ENCODE measurements around the gene URGCP. TPM values are rescaled to one million over a fixed set of nuclear protein-coding genes. Genes with fewer than 3 reads are reported as not detected.

The URGCP gene
- total RNA-seq, 1 experiment from 2014 or later: 48.3 TPM

DNA sequence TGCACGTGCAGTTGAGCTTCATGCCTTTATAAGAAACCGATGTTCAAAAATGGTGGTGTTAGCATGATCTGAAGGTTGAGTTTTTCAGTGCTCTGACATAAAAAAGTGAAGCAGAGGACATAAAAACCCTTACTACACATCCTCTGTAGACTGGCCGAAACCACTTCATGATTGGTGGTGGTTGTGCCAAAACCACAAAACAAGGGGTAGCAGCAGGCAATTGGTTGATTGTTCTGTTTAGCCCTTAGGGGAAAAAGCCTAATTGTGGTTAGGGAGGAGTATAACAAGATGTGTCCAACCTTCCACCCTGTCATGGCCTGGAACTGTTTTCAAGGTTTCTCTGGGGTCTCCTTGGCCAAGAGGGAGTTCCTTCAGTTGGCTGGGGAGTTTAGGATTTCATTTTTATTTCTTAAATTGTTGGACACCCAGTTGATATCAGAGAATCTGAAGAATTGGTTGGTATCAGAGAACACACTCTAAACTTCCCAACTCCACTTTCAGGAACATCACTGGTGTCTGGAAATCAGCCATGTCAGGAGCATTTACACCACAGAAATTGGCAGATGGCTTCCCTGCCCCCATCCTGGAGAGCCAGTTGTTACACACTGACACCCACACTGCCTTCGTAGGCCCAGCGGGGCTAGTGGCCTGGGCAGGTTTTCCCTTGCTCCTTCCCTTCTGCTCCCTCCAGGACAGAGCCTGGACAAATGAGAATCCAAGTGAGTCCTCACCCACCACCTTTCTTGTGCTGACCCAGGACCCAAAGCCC, 55.9 kb downstream of the URGCP start:
- H3K4me1 Mint-ChIP-seq (ENCODE audit: low read depth, unreplicated experiment): no peaks in the 10 kb centered on the region
- no peaks in the 10 kb centered on the region for H3K36me3 Mint-ChIP-seq (ENCODE audit: insufficient read depth, unreplicated experiment)
- intact Hi-C loops (cut with micrococcal nuclease; ENCODE audit: unreplicated experiment): no loop called here
- H3K9me3 Mint-ChIP-seq (ENCODE audit: low read depth, unreplicated experiment): no peaks in the 10 kb centered on the region
- no peak overlapping the region for H3K4me3 Mint-ChIP-seq (ENCODE audit: low read depth, unreplicated experiment)
- DNase-seq: no peak
- TF ChIP-seq, protein P1, sequence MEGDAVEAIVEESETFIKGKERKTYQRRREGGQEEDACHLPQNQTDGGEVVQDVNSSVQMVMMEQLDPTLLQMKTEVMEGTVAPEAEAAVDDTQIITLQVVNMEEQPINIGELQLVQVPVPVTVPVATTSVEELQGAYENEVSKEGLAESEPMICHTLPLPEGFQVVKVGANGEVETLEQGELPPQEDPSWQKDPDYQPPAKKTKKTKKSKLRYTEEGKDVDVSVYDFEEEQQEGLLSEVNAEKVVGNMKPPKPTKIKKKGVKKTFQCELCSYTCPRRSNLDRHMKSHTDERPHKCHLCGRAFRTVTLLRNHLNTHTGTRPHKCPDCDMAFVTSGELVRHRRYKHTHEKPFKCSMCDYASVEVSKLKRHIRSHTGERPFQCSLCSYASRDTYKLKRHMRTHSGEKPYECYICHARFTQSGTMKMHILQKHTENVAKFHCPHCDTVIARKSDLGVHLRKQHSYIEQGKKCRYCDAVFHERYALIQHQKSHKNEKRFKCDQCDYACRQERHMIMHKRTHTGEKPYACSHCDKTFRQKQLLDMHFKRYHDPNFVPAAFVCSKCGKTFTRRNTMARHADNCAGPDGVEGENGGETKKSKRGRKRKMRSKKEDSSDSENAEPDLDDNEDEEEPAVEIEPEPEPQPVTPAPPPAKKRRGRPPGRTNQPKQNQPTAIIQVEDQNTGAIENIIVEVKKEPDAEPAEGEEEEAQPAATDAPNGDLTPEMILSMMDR (IDR thresholded peaks at IDR 0.05; ENCODE audit: unreplicated experiment): no peak
- CTCF ChIA-PET: no interaction called here
- no peak overlapping the region for H3K27ac Mint-ChIP-seq (ENCODE audit: unreplicated experiment)
- BruUV-seq (replicated peaks): no TSS peak
- no peaks in the 10 kb centered on the region for H3K27me3 Mint-ChIP-seq (ENCODE audit: unreplicated experiment)

DNA sequence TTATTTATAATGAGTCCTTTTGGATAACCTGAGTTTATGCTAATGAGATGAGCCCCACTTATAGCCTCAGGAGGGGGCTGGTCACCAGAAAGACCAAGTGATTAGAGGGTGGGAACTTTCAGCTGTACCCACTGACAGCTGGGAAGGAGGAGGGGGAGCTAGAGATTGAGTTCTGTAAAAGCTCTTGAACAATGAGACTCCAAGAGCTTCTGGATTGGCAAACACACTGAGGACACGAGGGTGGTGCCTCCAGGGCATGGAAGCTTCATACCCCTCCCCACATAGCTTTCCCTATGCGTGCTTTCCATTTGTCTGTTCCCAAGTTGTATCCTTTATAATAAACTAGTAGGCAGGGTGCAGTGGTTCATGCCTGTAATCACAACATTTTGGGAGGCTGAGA, 57.3 kb downstream of the URGCP start:
- H3K9me3 Mint-ChIP-seq (ENCODE audit: low read depth, unreplicated experiment): no peaks in the 10 kb centered on the region
- no peaks in the 10 kb centered on the region for H3K36me3 Mint-ChIP-seq (ENCODE audit: insufficient read depth, unreplicated experiment)
- BruUV-seq (replicated peaks): no TSS peak
- no peak overlapping the region for H3K4me3 Mint-ChIP-seq (ENCODE audit: low read depth, unreplicated experiment)
- H3K27ac Mint-ChIP-seq (ENCODE audit: unreplicated experiment): no peak overlapping the region
- no peaks in the 10 kb centered on the region for H3K4me1 Mint-ChIP-seq (ENCODE audit: low read depth, unreplicated experiment)
- intact Hi-C loops (cut with micrococcal nuclease; ENCODE audit: unreplicated experiment): no loop called here
- CTCF ChIA-PET: interaction anchor here (0.6 to 0.9 kb wide), 2 partner anchors 58 to 266 kb away, joined by 3 to 4 read pairs; partner anchors contain the start of gene STK17A
- no peak for DNase-seq
- TF ChIP-seq, protein P1 (IDR thresholded peaks at IDR 0.05; ENCODE audit: unreplicated experiment): no peak
- no peaks in the 10 kb centered on the region for H3K27me3 Mint-ChIP-seq (ENCODE audit: unreplicated experiment)

DNA sequence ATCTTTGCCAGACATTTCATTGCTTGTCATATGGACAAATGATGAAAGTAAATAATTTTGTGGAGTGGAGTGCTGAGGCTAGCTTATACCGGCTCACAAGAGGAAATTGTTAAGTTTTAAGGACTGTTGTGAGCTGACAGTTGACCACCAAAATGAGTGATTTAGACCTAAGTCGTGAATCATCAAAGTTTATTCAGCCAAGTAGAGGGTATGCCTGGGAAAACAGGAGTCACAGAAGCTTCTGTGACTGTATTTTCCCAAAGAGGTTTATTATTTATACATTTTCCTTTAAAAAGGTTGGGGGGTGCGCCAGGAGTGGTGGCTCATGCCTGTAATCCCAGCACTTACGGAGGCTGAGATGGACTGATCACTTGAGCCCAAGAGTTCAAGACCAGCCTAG, 58.9 kb downstream of the URGCP start:
- no peak overlapping the region for H3K27ac Mint-ChIP-seq (ENCODE audit: unreplicated experiment)
- intact Hi-C loops (cut with micrococcal nuclease; ENCODE audit: unreplicated experiment): no loop called here
- no TSS peak for BruUV-seq (replicated peaks)
- CTCF ChIA-PET: interaction anchor here (0.9 kb wide), 1 partner anchor 8 kb away, joined by 3 read pairs; no protein-coding TSS in a partner anchor
- H3K27me3 Mint-ChIP-seq (ENCODE audit: unreplicated experiment): no peaks in the 10 kb centered on the region
- H3K36me3 Mint-ChIP-seq (ENCODE audit: insufficient read depth, unreplicated experiment): no peaks in the 10 kb centered on the region
- no peaks in the 10 kb centered on the region for H3K9me3 Mint-ChIP-seq (ENCODE audit: low read depth, unreplicated experiment)
- TF ChIP-seq, protein P1 (IDR thresholded peaks at IDR 0.05; ENCODE audit: unreplicated experiment): no peak
- no peak overlapping the region for H3K4me3 Mint-ChIP-seq (ENCODE audit: low read depth, unreplicated experiment)
- H3K4me1 Mint-ChIP-seq (ENCODE audit: low read depth, unreplicated experiment): no peaks in the 10 kb centered on the region
- no peak for DNase-seq

DNA sequence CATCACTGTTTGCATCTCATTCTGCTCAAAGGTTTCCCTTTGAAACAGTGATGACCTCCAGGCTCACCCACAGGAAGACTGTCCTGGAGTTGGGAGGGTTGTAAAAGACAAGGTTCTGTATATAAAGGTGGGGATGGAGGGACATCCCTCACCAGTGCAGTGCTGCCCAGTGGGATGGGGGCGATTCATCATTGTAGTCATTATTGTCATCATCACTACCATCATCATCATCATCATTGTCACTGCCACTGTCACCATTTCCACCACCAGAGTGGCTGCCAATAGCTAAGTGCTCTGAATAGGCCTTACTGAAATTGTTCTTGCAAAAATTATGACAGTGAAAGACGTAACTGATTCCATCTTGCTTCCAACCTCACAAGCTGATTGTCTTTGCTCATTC, 61.7 kb downstream of the URGCP start:
- no peak for DNase-seq
- BruUV-seq (replicated peaks): no TSS peak
- Mint-ChIP-seq H3K9me3 (ENCODE audit: low read depth, unreplicated experiment) (no peaks in the 10 kb centered on the region), H3K4me1 (ENCODE audit: low read depth, unreplicated experiment) (no peaks in the 10 kb centered on the region), H3K27ac (ENCODE audit: unreplicated experiment) (no peak overlapping the region), H3K27me3 (ENCODE audit: unreplicated experiment) (no peaks in the 10 kb centered on the region), H3K4me3 (ENCODE audit: low read depth, unreplicated experiment) (no peak overlapping the region), H3K36me3 (ENCODE audit: insufficient read depth, unreplicated experiment) (no peaks in the 10 kb centered on the region)
- intact Hi-C loops (cut with micrococcal nuclease; ENCODE audit: unreplicated experiment): no loop called here
- TF ChIP-seq, protein P1 (IDR thresholded peaks at IDR 0.05; ENCODE audit: unreplicated experiment): no peak
- CTCF ChIA-PET: interaction anchor here (0.7 kb wide), 1 partner anchor 222 kb away, joined by 4 read pairs; no protein-coding TSS in a partner anchor

Data from Calu3 (cell line).